ENCODE data around the gene C1S. TPM values are rescaled to one million over a fixed set of nuclear protein-coding genes. Genes with fewer than 3 reads are reported as not detected.

The C1S gene
- total RNA-seq, 1 donor from 2014 or later = 47.3 TPM

- Mint-ChIP-seq H3K9me3 (no peaks in the 10 kb centered on the region), H3K36me3 (peaks cover 10% of the 10 kb centered on the region), H3K27me3 (ENCODE audit: low read depth) (no peaks in the 10 kb centered on the region), H3K4me3 (no peak overlapping the region), H3K4me1 (peaks cover 13% of the 10 kb centered on the region), H3K27ac (no peak overlapping the region)
- no peak for DNase-seq (ENCODE audit: low spot score in 2 of 2, unreplicated experiment in 2 of 2)
- TF ChIP-seq CTCF (IDR thresholded peaks at IDR 0.05; ENCODE audit: unreplicated experiment) = no peak
Measured at GRCh38 chr12:7093892-7094291, 33.4 kb downstream of the C1S start.

GRCh38 chr12:7096006-7096932 lies 35.8 kb downstream of the C1S start:
- no peak overlapping the region for H3K27ac Mint-ChIP-seq

GRCh38 chr12:7096979-7097378 lies 36.5 kb downstream of the C1S start:
- no peak overlapping the region for H3K27ac Mint-ChIP-seq
- no peak for TF ChIP-seq CTCF (IDR thresholded peaks at IDR 0.05; ENCODE audit: unreplicated experiment)
- no peak overlapping the region for H3K4me3 Mint-ChIP-seq
- H3K36me3 Mint-ChIP-seq = peaks cover 15% of the 10 kb centered on the region
- no peaks in the 10 kb centered on the region for H3K9me3 Mint-ChIP-seq
- no peak for DNase-seq (ENCODE audit: low spot score in 2 of 2, unreplicated experiment in 2 of 2)
- H3K27me3 Mint-ChIP-seq (ENCODE audit: low read depth) = no peaks in the 10 kb centered on the region
- peaks cover 5% of the 10 kb centered on the region for H3K4me1 Mint-ChIP-seq

More at GRCh38 chr12:7096006-7096932, 35.8 kb downstream of the C1S start:
- H3K4me3 Mint-ChIP-seq = no peak overlapping the region
- peaks cover 9% of the 10 kb centered on the region for H3K4me1 Mint-ChIP-seq
- H3K9me3 Mint-ChIP-seq = no peaks in the 10 kb centered on the region
- H3K27me3 Mint-ChIP-seq (ENCODE audit: low read depth) = no peaks in the 10 kb centered on the region
- no peak for TF ChIP-seq CTCF (IDR thresholded peaks at IDR 0.05; ENCODE audit: unreplicated experiment)
- no peak for DNase-seq (ENCODE audit: low spot score in 2 of 2, unreplicated experiment in 2 of 2)
- peaks cover 15% of the 10 kb centered on the region for H3K36me3 Mint-ChIP-seq

GRCh38 chr12:7099290-7099996 lies 38.9 kb downstream of the C1S start:
- Mint-ChIP-seq H3K36me3 (peaks cover 20% of the 10 kb centered on the region), H3K9me3 (no peaks in the 10 kb centered on the region)
- no peak for TF ChIP-seq CTCF (IDR thresholded peaks at IDR 0.05; ENCODE audit: unreplicated experiment)

DNA sequence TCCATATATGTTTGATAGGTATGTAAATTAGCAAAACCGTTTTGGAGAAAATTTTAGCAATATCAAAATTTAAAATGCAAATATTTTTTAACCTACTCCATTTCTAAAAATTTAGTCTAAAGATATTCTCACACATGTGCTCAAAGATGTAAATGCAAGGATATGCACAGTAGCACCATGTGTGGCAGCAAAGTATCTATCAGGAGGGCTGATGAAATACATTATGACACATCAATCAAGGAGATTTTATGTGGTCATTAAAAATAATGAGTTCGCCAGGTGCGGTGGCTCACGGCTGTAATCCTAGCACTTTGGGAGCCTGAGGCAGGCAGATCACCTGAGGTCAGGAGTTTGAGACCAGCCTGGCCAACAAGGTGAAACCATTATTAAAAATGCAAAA lies 39.7 kb downstream of the C1S start:
- no peaks in the 10 kb centered on the region for H3K27me3 Mint-ChIP-seq (ENCODE audit: low read depth)
- H3K4me1 Mint-ChIP-seq = no peaks in the 10 kb centered on the region
- no peak for DNase-seq (ENCODE audit: low spot score in 2 of 2, unreplicated experiment in 2 of 2)
- peaks cover 20% of the 10 kb centered on the region for H3K36me3 Mint-ChIP-seq
- H3K27ac Mint-ChIP-seq = no peak overlapping the region
- no peak overlapping the region for H3K4me3 Mint-ChIP-seq
- no peaks in the 10 kb centered on the region for H3K9me3 Mint-ChIP-seq
- TF ChIP-seq CTCF (IDR thresholded peaks at IDR 0.05; ENCODE audit: unreplicated experiment) = no peak

More at GRCh38 chr12:7099290-7099996, 38.9 kb downstream of the C1S start:
- no peaks in the 10 kb centered on the region for H3K27me3 Mint-ChIP-seq (ENCODE audit: low read depth)
- no peak overlapping the region for H3K4me3 Mint-ChIP-seq
- DNase-seq (ENCODE audit: low spot score in 2 of 2, unreplicated experiment in 2 of 2) = no peak
- no peaks in the 10 kb centered on the region for H3K4me1 Mint-ChIP-seq
- H3K27ac Mint-ChIP-seq = no peak overlapping the region
